Measurements from ENCODE around the gene KCNK15. TPM values are rescaled to one million over a fixed set of nuclear protein-coding genes. Genes with fewer than 3 reads are reported as not detected.

KCNK15 gene
- total and polyA plus RNA-seq, 8 donors: 0.09 to 3.1 (median 1.8) TPM; not detected in 5

DNA sequence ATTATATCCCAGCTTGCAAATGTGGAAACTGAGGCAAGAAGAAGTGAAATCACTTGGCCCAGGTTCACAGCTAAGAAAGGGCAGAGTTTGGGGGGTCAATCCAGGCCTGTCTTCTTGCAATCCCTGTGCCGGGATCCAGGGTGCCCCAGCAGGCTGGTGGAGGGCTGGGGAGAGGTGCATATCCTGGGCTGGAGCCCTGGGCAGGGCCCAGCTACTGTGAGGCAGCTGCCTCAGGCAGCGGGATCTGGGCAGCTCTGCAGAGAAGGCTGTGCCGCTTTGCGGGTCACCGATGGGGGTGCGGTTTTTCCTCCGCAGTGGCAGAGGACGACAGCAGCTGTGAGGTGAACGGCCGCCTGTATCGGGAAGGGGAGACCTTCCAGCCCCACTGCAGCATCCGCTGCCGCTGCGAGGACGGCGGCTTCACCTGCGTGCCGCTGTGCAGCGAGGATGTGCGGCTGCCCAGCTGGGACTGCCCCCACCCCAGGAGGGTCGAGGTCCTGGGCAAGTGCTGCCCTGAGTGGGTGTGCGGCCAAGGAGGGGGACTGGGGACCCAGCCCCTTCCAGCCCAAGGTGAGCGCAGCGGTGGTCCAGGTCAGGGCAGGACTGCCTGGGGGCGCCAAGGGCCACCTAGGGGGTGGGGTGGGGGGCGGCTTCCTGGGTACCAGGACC lies 21.1 kb upstream of the KCNK15 start:
- no peak overlapping the region for H3K4me3 ChIP-seq
- ATAC-seq (no peak), DNase-seq (no peak)
- no peaks in the 10 kb centered on the region for H3K36me3 ChIP-seq
- no peaks in the 10 kb centered on the region for H3K9me3 ChIP-seq
- H3K27ac ChIP-seq: no peak overlapping the region
- intact Hi-C loops (cut with DNase I): no loop called here
- peaks cover 0 to 4% of the 10 kb centered on the region in 2 donors for H3K27me3 ChIP-seq
- TF ChIP-seq, protein P1, sequence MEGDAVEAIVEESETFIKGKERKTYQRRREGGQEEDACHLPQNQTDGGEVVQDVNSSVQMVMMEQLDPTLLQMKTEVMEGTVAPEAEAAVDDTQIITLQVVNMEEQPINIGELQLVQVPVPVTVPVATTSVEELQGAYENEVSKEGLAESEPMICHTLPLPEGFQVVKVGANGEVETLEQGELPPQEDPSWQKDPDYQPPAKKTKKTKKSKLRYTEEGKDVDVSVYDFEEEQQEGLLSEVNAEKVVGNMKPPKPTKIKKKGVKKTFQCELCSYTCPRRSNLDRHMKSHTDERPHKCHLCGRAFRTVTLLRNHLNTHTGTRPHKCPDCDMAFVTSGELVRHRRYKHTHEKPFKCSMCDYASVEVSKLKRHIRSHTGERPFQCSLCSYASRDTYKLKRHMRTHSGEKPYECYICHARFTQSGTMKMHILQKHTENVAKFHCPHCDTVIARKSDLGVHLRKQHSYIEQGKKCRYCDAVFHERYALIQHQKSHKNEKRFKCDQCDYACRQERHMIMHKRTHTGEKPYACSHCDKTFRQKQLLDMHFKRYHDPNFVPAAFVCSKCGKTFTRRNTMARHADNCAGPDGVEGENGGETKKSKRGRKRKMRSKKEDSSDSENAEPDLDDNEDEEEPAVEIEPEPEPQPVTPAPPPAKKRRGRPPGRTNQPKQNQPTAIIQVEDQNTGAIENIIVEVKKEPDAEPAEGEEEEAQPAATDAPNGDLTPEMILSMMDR (IDR thresholded peaks at IDR 0.05): no peak
- H3K4me1 ChIP-seq: peaks cover 10 to 17% of the 10 kb centered on the region in 2 donors

DNA sequence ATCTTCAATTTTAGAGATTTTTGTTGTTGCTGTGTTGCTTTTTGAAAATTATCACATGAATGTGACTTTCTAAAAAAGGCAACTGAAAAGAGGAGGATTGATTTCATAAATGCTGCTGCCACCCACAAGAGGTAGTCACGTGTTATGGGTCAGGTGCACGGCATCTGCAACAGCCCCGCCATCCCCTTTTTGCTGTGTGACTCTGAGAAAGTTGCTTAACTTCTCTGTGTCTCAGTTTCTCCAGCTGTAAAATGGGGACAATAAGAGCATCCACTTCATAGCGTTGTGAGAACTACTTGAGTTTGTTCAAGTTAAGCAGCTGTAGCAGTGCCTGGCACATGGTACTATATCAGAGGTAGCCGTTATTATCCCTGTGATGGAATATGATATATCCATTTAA lies 19.8 kb upstream of the KCNK15 start:
- DNase-seq: no peak
- ATAC-seq: no peak
- no peak overlapping the region for H3K27ac ChIP-seq
- H3K9me3 ChIP-seq: no peaks in the 10 kb centered on the region
- H3K4me3 ChIP-seq: no peak overlapping the region
- TF ChIP-seq, protein P1 (IDR thresholded peaks at IDR 0.05): no peak
- intact Hi-C loops (cut with DNase I): no loop called here
- H3K4me1 ChIP-seq: peaks cover 4 to 12% of the 10 kb centered on the region in 2 donors
- H3K36me3 ChIP-seq: no peaks in the 10 kb centered on the region
- peaks cover 0 to 4% of the 10 kb centered on the region in 2 donors for H3K27me3 ChIP-seq

DNA sequence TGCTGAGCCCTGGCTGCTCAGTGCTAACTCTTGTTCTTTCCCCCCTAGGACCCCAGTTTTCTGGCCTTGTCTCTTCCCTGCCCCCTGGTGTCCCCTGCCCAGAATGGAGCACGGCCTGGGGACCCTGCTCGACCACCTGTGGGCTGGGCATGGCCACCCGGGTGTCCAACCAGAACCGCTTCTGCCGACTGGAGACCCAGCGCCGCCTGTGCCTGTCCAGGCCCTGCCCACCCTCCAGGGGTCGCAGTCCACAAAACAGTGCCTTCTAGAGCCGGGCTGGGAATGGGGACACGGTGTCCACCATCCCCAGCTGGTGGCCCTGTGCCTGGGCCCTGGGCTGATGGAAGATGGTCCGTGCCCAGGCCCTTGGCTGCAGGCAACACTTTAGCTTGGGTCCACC lies 18.6 kb upstream of the KCNK15 start:
- Histone ChIP-seq H3K4me1 (peaks cover 4 to 12% of the 10 kb centered on the region in 2 donors), H3K4me3 (no peak overlapping the region), H3K36me3 (no peaks in the 10 kb centered on the region), H3K27me3 (peaks cover 0 to 4% of the 10 kb centered on the region in 2 donors), H3K27ac (no peak overlapping the region), H3K9me3 (no peaks in the 10 kb centered on the region)
- no peak for ATAC-seq
- DNase-seq: no peak
- TF ChIP-seq, protein P1 (IDR thresholded peaks at IDR 0.05): no peak
- intact Hi-C loops (cut with DNase I): no loop called here

DNA sequence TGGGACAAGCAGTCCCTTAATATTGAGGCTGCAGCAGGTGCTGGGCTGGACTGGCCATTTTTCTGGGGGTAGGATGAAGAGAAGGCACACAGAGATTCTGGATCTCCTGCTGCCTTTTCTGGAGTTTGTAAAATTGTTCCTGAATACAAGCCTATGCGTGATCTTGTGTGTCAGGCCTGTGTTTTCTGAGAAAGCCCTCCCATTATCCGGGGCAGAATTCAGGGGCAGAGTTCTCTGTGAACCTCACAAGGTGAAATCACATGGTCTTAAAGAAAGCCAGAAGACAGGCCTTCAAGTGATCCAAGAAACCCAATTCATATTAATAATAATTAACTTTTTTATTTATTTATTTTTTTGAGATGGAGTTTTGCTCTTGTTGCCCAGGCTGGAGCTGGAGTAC lies 18.0 kb upstream of the KCNK15 start:
- Histone ChIP-seq H3K4me3 (no peak overlapping the region), H3K36me3 (no peaks in the 10 kb centered on the region), H3K27me3 (peaks cover 0 to 4% of the 10 kb centered on the region in 2 donors), H3K27ac (no peak overlapping the region), H3K4me1 (peaks cover 4 to 12% of the 10 kb centered on the region in 2 donors), H3K9me3 (no peaks in the 10 kb centered on the region)
- ATAC-seq (no peak), DNase-seq (no peak)
- TF ChIP-seq, protein P1 (IDR thresholded peaks at IDR 0.05): no peak
- intact Hi-C loops (cut with DNase I): no loop called here

DNA sequence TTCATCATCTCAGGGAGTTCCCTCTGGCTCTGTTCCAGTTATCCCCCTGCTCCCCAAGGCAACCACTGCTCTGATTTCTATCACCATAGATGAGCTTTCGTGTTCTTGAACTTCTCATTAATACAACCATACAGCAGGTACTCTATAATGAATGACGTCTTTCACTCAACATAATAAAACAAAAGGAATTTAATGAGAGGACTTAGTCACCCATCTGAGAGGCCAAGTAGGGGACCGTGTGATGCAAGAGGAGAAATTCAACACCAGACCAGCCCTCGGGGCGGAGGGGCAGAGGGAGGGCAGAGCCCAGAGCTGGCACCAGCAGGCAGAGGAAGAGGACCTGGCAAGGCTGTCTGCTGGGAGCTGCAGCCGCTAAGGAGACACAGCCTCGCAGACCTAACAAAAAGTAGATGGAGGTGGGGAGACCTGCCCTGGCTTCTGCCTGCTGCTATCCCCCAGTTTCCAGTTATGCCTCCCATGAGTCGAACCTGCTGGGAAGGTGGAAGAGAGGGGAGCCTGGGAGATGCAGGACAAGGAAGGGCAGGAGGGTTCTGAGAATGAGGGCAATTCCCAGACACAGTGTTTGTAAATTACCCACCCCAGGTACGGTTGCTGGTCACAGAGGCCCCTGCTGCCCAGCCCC lies 16.7 kb upstream of the KCNK15 start:
- TF ChIP-seq, protein P1 (IDR thresholded peaks at IDR 0.05): no peak
- no peak overlapping the region for H3K27ac ChIP-seq
- ATAC-seq (peak; percentile 94), DNase-seq (peak in 3 of 4 donors; percentile 74 to 87 (median 83))
- intact Hi-C loops (cut with DNase I): no loop called here
- no peaks in the 10 kb centered on the region for H3K9me3 ChIP-seq
- peaks cover 0 to 4% of the 10 kb centered on the region in 2 donors for H3K27me3 ChIP-seq
- H3K4me1 ChIP-seq: peaks cover 4 to 15% of the 10 kb centered on the region in 2 donors
- no peaks in the 10 kb centered on the region for H3K36me3 ChIP-seq
- H3K4me3 ChIP-seq: no peak overlapping the region

Data from left lung (tissue), 10 donors.